ENCODE measurements around the gene NUDT6. TPM values are rescaled to one million over a fixed set of nuclear protein-coding genes. Genes with fewer than 3 reads are reported as not detected.

The NUDT6 gene
- total RNA-seq, 1 experiment from 2014 or later = 6.1 TPM

DNA sequence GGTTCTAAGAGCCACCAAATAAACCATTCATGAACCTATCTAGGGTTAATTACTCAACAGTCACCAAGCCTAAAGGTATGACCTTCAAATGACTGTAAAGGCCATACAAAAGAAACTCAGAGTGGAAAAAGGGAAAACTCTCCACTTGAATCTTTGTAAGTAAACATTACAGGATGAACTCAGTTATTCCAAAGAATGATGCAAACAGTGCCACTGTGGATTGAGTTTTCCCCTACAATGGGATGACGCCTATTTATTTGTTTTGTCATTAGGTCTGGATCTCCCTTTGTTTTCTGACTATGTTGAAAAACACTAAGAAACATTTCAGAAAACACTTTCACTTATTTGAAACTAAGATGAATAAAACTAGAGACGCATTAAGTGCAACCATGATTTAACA, 12.7 kb downstream of the NUDT6 start:
- BruUV-seq (replicated peaks) = no TSS peak
- H3K4me1 ChIP-seq (ENCODE audit: insufficient read depth, low read length, poor library complexity, severe bottlenecking) = peaks cover 7% of the 10 kb centered on the region
- intact Hi-C loops (cut with micrococcal nuclease; ENCODE audit: unreplicated experiment) = loop anchor here (5.0 kb wide), 1 partner anchor 82 kb away; the partner anchor contains the start of gene FGF2
- peaks cover 3% of the 10 kb centered on the region for H3K36me3 ChIP-seq (ENCODE audit: insufficient read depth, low read length, poor library complexity, severe bottlenecking)
- DNase-seq (ENCODE audit: low spot score) = no peak
- H3K27me3 ChIP-seq (replicated peaks; ENCODE audit: insufficient read depth, low read depth, low read length, poor library complexity) = no peaks in the 10 kb centered on the region
- CTCF ChIA-PET = no interaction called here
- H3K9me3 ChIP-seq (ENCODE audit: low read depth, low read length, poor library complexity, severe bottlenecking) = no peaks in the 10 kb centered on the region
- H3K27ac ChIP-seq (ENCODE audit: low read depth, low read length, poor library complexity, severe bottlenecking) = no peak overlapping the region
- H3K4me3 ChIP-seq (ENCODE audit: low read depth, low read length, poor library complexity, severe bottlenecking) = no peak overlapping the region
- TF ChIP-seq, protein P1, sequence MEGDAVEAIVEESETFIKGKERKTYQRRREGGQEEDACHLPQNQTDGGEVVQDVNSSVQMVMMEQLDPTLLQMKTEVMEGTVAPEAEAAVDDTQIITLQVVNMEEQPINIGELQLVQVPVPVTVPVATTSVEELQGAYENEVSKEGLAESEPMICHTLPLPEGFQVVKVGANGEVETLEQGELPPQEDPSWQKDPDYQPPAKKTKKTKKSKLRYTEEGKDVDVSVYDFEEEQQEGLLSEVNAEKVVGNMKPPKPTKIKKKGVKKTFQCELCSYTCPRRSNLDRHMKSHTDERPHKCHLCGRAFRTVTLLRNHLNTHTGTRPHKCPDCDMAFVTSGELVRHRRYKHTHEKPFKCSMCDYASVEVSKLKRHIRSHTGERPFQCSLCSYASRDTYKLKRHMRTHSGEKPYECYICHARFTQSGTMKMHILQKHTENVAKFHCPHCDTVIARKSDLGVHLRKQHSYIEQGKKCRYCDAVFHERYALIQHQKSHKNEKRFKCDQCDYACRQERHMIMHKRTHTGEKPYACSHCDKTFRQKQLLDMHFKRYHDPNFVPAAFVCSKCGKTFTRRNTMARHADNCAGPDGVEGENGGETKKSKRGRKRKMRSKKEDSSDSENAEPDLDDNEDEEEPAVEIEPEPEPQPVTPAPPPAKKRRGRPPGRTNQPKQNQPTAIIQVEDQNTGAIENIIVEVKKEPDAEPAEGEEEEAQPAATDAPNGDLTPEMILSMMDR (conservative IDR thresholded peaks at IDR 0.05; ENCODE audit: low read depth, low read length) = no peak
- TF ChIP-seq EZH2 (IDR thresholded peaks at IDR 0.05; ENCODE audit: borderline replicate concordance, low read depth, low read length, poor library complexity, severe bottlenecking) = no peak
- POLR2A ChIA-PET (ENCODE audit: low non-redundant PET) = no interaction called here

DNA sequence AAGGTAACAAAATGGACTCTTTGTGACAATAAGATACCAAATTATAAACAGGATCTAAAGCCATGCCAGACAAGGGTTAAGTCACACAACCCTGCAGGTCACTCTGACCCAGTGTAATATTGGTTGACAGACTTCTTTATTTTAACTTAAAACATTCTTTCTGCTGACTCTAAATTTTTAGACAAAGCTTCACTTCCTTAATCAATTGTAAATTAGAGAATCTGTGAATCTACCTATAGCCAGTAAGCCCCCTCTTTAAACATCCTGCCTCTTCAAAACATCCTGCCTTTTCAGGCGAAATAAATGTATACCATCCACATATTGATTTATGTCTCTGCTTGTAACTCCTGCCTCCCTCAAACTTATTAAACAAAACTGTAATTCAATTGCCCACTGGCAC, 14.2 kb downstream of the NUDT6 start:
- DNase-seq (ENCODE audit: low spot score) = no peak
- TF ChIP-seq, protein P1 (conservative IDR thresholded peaks at IDR 0.05; ENCODE audit: low read depth, low read length) = no peak
- peaks cover 6% of the 10 kb centered on the region for H3K4me1 ChIP-seq (ENCODE audit: insufficient read depth, low read length, poor library complexity, severe bottlenecking)
- H3K4me3 ChIP-seq (ENCODE audit: low read depth, low read length, poor library complexity, severe bottlenecking) = no peak overlapping the region
- POLR2A ChIA-PET (ENCODE audit: low non-redundant PET) = no interaction called here
- H3K36me3 ChIP-seq (ENCODE audit: insufficient read depth, low read length, poor library complexity, severe bottlenecking) = peaks cover 3% of the 10 kb centered on the region
- no TSS peak for BruUV-seq (replicated peaks)
- no peaks in the 10 kb centered on the region for H3K27me3 ChIP-seq (replicated peaks; ENCODE audit: insufficient read depth, low read depth, low read length, poor library complexity)
- no peaks in the 10 kb centered on the region for H3K9me3 ChIP-seq (ENCODE audit: low read depth, low read length, poor library complexity, severe bottlenecking)
- intact Hi-C loops (cut with micrococcal nuclease; ENCODE audit: unreplicated experiment) = no loop called here
- CTCF ChIA-PET = no interaction called here
- no peak overlapping the region for H3K27ac ChIP-seq (ENCODE audit: low read depth, low read length, poor library complexity, severe bottlenecking)

DNA sequence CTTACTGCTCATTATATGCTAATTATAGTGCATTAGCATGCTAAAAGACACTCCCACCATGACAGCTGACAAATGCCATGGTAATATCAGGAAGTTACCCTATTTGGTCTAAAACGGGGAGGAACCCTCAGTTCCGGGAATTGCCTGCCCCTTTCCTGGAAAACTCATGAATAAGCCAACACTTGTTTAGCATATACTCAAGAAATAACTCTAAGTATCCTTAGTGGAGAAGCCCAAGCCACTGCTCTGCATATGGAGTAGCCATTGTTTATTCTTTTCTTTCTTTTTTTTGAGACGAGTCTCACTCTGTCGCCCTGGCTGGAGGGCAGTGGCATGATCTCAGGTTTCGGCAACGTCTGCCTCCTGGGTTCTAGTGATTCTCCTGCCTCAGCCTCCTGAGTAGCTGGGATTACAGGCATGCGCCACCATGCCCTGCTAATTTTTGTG, 15.5 kb downstream of the NUDT6 start:
- no TSS peak for BruUV-seq (replicated peaks)

More for the DNA sequence above, 15.5 kb downstream of the NUDT6 start:
- Histone ChIP-seq H3K27ac (ENCODE audit: low read depth, low read length, poor library complexity, severe bottlenecking) (no peak overlapping the region), H3K27me3 (replicated peaks; ENCODE audit: insufficient read depth, low read depth, low read length, poor library complexity) (no peaks in the 10 kb centered on the region), H3K4me1 (ENCODE audit: insufficient read depth, low read length, poor library complexity, severe bottlenecking) (no peaks in the 10 kb centered on the region), H3K36me3 (ENCODE audit: insufficient read depth, low read length, poor library complexity, severe bottlenecking) (peaks cover 3% of the 10 kb centered on the region), H3K4me3 (ENCODE audit: low read depth, low read length, poor library complexity, severe bottlenecking) (no peak overlapping the region), H3K9me3 (ENCODE audit: low read depth, low read length, poor library complexity, severe bottlenecking) (no peaks in the 10 kb centered on the region)
- CTCF ChIA-PET = no interaction called here
- POLR2A ChIA-PET (ENCODE audit: low non-redundant PET) = no interaction called here
- intact Hi-C loops (cut with micrococcal nuclease; ENCODE audit: unreplicated experiment) = no loop called here
- no peak for DNase-seq (ENCODE audit: low spot score)
- TF ChIP-seq, protein P1 (conservative IDR thresholded peaks at IDR 0.05; ENCODE audit: low read depth, low read length) = no peak
- TF ChIP-seq EZH2 (IDR thresholded peaks at IDR 0.05; ENCODE audit: borderline replicate concordance, low read depth, low read length, poor library complexity, severe bottlenecking) = no peak

Data from A673 (cell line).